ENCODE measurements around the gene GPR37L1.
"Not testable (repeated sequence)": the region's sequence is repeated elsewhere in the genome, so short reads cannot be mapped to it uniquely, and the experiment has no call there.

Gene GPR37L1

GRCh38 chr1:202107801-202108731, 14.7 kb upstream of the GPR37L1 start:
- no peak for DNase-seq

- DNase-seq: no peak
These were observed 11.7 kb upstream of the GPR37L1 start for GRCh38 chr1:202110977-202111376.

- DNase-seq: not testable (repeated sequence)
These were observed 11.1 kb upstream of the GPR37L1 start for GRCh38 chr1:202111589-202111988.

- DNase-seq: no peak
These were observed 9.6 kb upstream of the GPR37L1 start for GRCh38 chr1:202112859-202113689.

GRCh38 chr1:202113690-202114300, 8.9 kb upstream of the GPR37L1 start:
- DNase-seq: no peak

GRCh38 chr1:202116287-202116686, 6.4 kb upstream of the GPR37L1 start:
- DNase-seq: no peak

GRCh38 chr1:202117898-202118371, 4.8 kb upstream of the GPR37L1 start:
- no peak for DNase-seq

- no peak for DNase-seq
These were observed 1.7 kb upstream of the GPR37L1 start for GRCh38 chr1:202121006-202121405.

GRCh38 chr1:202123336-202123813, 658 bp downstream of the GPR37L1 start:
- DNase-seq: no peak

GRCh38 chr1:202124142-202124541, 1.4 kb downstream of the GPR37L1 start:
- DNase-seq: no peak

GRCh38 chr1:202125611-202126010, 2.9 kb downstream of the GPR37L1 start:
- DNase-seq: no peak

- DNase-seq: no peak
These were observed 3.7 kb downstream of the GPR37L1 start for GRCh38 chr1:202126426-202126825.

GRCh38 chr1:202127061-202127460, 4.3 kb downstream of the GPR37L1 start:
- DNase-seq: no peak

GRCh38 chr1:202127836-202128622, 5.3 kb downstream of the GPR37L1 start:
- DNase-seq: no peak

GRCh38 chr1:202129453-202130296, 7.0 kb downstream of the GPR37L1 start:
- DNase-seq: no peak

- no peak for DNase-seq
These were observed 7.6 kb downstream of the GPR37L1 start for GRCh38 chr1:202130297-202130721.

GRCh38 chr1:202130816-202131522, 8.3 kb downstream of the GPR37L1 start:
- no peak for DNase-seq

GRCh38 chr1:202131956-202132821, 9.5 kb downstream of the GPR37L1 start:
- DNase-seq: no peak

GRCh38 chr1:202133001-202133400, 10.3 kb downstream of the GPR37L1 start:
- DNase-seq: no peak
